ENCODE measurements around the gene SLC26A11.

The SLC26A11 gene

DNA sequence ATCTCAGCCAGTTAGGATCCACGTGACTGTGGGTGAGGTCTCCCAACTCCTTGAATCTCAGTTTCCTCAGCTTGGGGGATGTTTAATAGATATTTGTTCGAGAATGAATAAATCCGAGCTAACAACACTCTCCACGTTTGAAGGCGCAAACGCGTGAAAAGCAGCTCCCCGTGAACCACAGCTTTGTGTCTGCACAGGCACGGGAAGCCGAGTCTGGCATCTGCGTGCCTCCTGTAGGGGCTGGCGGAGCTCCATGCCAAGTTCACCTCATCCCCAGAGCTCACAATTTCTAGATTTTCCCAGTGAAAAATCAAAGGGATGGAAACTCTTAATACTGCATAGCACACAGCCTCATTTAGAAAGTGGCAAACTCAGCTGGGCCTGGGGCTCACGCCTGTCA is 14.4 kb upstream of the SLC26A11 start:
- ATAC-seq (replicated peaks) (no peak), DNase-seq (no peak)
- H3K4me1 Mint-ChIP-seq: no peaks in the 10 kb centered on the region
- H3K36me3 Mint-ChIP-seq: peaks cover 17 to 23% of the 10 kb centered on the region in 2 donors
- no peak overlapping the region for H3K27ac Mint-ChIP-seq
- no peaks in the 10 kb centered on the region for H3K27me3 Mint-ChIP-seq
- no peaks in the 10 kb centered on the region for H3K9me3 Mint-ChIP-seq
- no peak overlapping the region for H3K4me3 Mint-ChIP-seq

DNA sequence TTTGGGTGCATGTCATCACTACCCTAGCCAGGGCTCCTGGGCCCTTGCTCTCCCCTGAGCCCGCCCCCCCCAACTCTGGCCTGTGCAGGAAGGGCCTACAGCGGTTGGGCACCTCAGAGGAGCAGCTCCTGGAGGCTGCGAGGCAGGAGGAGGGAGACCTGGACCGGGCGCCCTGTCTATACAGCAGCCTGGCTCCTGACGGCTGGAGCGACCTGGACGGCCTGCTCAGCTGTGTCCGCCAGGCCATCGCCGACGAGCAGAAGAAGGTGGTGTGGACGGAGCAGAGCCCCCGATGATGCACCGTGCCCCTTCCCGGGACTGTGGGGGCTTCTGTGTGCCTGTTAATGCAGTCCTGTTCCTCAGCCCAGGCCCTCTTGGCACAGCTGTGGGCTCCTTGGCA is 12.2 kb upstream of the SLC26A11 start:
- Mint-ChIP-seq H3K27ac (no peak overlapping the region), H3K4me3 (no peak overlapping the region), H3K4me1 (peaks cover 2 to 6% of the 10 kb centered on the region in 2 donors), H3K9me3 (no peaks in the 10 kb centered on the region), H3K27me3 (no peaks in the 10 kb centered on the region), H3K36me3 (peaks cover 24 to 25% of the 10 kb centered on the region in 2 donors)
- ATAC-seq (replicated peaks): no peak
- no peak for DNase-seq

DNA sequence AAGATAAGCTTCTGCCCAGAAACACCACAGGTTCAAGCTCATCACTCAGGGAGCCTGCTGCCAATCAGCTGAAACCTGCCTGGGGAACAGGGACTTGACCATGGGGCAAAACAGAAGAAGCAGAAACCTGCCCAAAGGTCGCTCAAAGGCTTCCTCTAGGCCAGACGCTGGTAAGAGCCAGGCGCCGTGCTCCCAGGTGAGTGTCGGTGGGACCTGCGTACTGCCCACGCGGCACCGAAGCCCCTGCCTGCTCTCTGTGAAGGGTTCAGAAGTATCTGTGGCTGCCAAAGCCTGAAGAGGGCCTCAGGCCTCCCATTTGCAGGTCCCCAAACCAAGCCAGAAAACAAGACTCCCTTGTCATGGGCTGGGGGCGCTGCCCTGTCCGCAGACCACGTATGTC is 10.5 kb upstream of the SLC26A11 start:
- Mint-ChIP-seq H3K36me3 (peaks cover 31 to 32% of the 10 kb centered on the region in 2 donors), H3K27ac (peak overlapping the region; percentile 76), H3K9me3 (no peaks in the 10 kb centered on the region), H3K27me3 (no peaks in the 10 kb centered on the region), H3K4me1 (peaks cover 9 to 16% of the 10 kb centered on the region in 2 donors), H3K4me3 (no peak overlapping the region)
- ATAC-seq (replicated peaks): no peak
- DNase-seq: no peak

DNA sequence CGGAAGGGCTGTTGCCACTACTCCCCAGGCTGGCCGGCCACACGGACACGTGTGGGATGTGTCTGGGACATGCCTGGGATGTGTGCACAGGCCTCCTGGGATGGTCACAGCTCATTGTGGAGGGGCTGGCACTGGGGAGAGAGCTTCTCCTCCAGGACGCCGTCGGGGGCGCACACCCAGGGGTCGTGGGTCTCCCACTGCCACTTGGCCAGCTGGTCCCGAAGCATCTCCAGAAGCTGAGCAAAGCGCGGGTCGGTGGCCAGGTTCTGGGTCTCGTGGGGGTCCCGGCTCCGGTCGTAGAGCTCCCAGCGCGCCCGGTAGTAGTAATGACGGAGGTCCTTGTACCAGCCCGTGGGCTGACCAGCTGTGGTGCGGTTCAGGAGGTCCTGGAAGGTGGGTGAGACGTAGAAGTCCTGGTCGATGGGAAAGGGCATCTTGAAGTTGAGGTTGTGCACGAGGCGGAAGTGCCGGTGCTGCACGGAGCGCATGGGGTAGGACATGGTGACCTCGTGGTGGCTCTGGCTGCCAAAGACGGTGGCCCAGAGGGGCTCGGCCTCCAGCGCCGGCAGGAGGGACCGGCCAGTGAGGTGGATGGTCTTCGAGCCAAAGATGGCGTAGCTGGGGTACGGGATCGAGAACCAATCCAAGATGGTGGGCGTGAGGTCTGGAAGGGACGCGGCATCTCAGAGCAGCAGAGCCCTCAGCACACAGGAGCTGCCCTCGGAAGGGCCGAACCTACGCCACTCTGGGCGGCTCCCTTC is 9.7 kb upstream of the SLC26A11 start:
- H3K4me3 Mint-ChIP-seq: no peak overlapping the region
- H3K36me3 Mint-ChIP-seq: peaks cover 35 to 36% of the 10 kb centered on the region in 2 donors
- H3K9me3 Mint-ChIP-seq: no peaks in the 10 kb centered on the region
- no peaks in the 10 kb centered on the region for H3K27me3 Mint-ChIP-seq
- H3K4me1 Mint-ChIP-seq: peaks cover 9 to 16% of the 10 kb centered on the region in 2 donors
- peak overlapping the region; percentile 31 for H3K27ac Mint-ChIP-seq
- DNase-seq (no peak), ATAC-seq (replicated peaks) (no peak)

DNA sequence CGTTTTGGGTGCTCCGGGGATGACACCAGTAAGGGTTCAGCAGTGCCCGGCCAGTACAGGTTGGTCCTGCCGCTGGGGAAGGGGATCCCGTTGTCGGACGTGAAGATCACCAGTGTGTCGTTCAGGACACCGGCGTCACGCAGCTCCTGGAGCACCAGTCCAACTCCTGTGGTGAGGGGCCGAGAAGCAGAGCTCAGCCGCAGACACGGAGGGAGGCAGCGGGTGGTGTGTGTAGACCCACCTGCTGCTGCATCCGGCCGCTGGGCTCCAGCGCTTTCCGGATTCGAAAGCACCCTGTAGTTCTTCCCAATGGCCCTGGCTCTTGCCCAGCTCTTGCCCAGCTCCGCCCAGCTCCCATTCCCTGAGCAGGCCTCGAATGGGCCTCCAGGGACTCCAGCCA is 8.1 kb upstream of the SLC26A11 start:
- H3K27ac Mint-ChIP-seq: no peak overlapping the region
- no peaks in the 10 kb centered on the region for H3K27me3 Mint-ChIP-seq
- no peak overlapping the region for H3K4me3 Mint-ChIP-seq
- H3K9me3 Mint-ChIP-seq: no peaks in the 10 kb centered on the region
- peaks cover 11 to 16% of the 10 kb centered on the region in 2 donors for H3K4me1 Mint-ChIP-seq
- no peak for DNase-seq
- peaks cover 47% of the 10 kb centered on the region in 2 donors for H3K36me3 Mint-ChIP-seq
- ATAC-seq (replicated peaks): no peak

DNA sequence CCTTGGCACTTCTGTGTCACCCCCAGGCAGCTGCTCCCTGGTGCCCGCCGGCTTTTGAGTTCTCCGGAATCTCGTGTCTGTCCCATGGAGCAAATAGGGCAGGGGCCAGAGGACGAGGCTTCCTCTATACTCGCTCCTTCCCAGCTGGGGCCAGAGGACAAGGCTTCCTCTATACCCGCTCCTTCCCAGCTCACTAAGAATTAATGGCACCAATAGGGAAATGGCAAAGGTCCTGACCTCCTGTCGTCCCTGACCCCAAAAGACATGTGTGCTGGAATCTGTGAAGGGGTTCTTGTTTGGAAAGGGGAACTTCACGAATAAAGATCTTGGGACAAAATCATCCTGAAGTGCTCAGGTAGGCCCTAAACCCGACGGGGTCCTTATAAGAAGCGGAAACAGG is 7.7 kb upstream of the SLC26A11 start:
- Mint-ChIP-seq H3K36me3 (peaks cover 51% of the 10 kb centered on the region in 2 donors), H3K27me3 (no peaks in the 10 kb centered on the region), H3K4me1 (peaks cover 13 to 16% of the 10 kb centered on the region in 2 donors), H3K9me3 (no peaks in the 10 kb centered on the region), H3K4me3 (no peak overlapping the region), H3K27ac (no peak overlapping the region)
- DNase-seq (no peak), ATAC-seq (replicated peaks) (no peak)

DNA sequence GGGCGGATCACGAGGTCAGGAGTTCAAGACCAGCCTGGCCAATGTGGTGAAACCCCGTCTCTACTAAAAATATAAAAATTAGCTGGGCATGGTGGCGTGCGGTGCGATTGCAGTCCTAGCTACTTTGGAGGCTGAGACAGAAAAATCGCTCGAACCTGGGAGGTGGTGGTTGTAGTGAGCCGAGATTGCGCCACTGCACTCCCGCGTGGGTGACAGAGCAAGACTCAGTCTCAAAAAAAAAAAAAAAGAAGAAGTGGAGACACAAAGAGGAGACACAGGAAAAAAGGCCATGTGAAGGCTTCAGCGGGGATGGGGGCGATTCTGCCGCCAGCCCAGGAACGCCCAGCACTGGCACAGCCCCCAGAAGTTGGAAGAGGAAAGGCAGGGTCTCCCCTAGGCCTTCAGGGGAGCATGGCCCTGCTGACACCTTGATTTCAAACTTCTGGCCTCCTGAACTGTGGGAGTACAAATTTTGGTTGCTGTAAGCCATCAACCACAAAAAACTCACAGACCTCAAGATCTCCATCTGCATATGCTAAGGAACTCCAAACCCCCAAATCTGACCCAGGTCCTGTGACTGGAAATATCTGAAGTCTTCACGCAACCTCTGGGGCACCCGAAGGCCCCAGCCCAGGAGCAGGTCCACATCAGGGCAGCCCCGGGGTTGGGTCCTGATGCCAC is 7.1 kb upstream of the SLC26A11 start:
- ATAC-seq (replicated peaks) (peak; percentile 78 to 81), DNase-seq (no peak)
- no peaks in the 10 kb centered on the region for H3K9me3 Mint-ChIP-seq
- H3K4me1 Mint-ChIP-seq: peaks cover 16 to 17% of the 10 kb centered on the region in 2 donors
- no peaks in the 10 kb centered on the region for H3K27me3 Mint-ChIP-seq
- peak overlapping the region in 1 of 2 donors; percentile 33 for H3K4me3 Mint-ChIP-seq
- peak overlapping the region; percentile 90 for H3K27ac Mint-ChIP-seq
- peaks cover 53 to 54% of the 10 kb centered on the region in 2 donors for H3K36me3 Mint-ChIP-seq

DNA sequence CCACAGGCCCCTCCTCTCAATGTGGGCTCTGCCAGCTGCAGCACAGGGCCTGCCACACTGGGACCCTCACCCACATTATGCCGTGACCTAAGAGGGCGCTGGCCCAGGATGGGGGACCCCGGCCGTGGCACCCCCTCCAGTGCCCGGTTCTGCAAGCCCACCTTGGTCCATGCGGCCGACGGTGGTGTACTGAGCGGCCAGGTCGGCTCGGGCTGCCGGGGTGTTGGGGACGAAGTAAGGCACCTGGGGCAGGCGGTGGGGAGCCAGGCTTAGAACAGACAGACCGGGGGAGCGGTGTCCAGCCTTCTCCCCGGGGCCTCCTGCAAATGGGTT is 6.6 kb upstream of the SLC26A11 start:
- Mint-ChIP-seq H3K9me3 (no peaks in the 10 kb centered on the region), H3K27ac (no peak overlapping the region), H3K4me1 (peaks cover 16 to 22% of the 10 kb centered on the region in 2 donors), H3K27me3 (no peaks in the 10 kb centered on the region), H3K36me3 (peaks cover 53 to 54% of the 10 kb centered on the region in 2 donors), H3K4me3 (peak overlapping the region in 1 of 2 donors; percentile 33)
- no peak for DNase-seq
- no peak for ATAC-seq (replicated peaks)

DNA sequence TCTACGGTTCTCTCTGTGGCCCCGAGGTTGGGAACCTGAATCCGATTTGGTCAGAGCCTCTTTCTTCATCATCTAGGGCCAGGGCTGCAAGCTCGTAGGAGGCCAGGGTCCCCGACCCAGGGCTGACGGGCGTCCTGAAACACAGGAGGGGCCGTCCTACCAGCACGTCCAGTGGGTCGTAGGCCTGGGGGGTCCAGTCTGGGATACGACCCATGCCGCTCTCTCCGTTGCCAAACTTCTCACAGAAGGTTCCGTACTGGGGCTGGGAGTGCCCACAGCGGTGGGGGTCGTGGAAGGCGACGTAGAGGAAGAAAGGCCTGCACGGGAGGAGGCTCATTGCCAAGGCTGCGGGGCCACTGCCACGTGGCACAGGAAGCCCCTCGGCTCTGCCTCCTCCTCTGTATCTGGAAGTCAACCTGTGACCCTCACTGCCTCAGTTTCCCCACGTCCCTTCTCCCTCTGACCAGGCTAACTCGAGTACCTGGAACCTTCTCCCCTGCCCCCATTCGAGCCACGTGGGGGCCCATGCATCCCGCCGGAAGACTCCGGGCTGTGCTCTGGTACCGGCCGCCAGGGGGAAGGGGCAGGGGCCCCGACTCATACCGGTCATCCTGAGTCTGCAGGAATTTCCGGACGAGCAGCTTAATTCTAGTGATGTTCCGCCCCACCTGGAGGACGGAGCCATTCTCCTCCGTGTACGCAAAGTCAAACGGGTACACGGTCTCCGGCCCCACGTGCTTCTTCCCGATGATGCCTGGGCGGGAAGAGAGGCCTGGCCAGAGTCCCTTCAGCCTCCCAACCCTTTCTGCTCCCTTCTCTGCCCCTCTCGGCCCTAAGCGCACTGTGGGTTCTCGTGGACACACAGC is 6.0 kb upstream of the SLC26A11 start:
- Mint-ChIP-seq H3K27ac (no peak overlapping the region), H3K4me1 (peaks cover 17 to 29% of the 10 kb centered on the region in 2 donors), H3K9me3 (no peaks in the 10 kb centered on the region), H3K36me3 (peaks cover 50 to 54% of the 10 kb centered on the region in 2 donors), H3K27me3 (no peaks in the 10 kb centered on the region), H3K4me3 (no peak overlapping the region)
- ATAC-seq (replicated peaks) (no peak), DNase-seq (no peak)

DNA sequence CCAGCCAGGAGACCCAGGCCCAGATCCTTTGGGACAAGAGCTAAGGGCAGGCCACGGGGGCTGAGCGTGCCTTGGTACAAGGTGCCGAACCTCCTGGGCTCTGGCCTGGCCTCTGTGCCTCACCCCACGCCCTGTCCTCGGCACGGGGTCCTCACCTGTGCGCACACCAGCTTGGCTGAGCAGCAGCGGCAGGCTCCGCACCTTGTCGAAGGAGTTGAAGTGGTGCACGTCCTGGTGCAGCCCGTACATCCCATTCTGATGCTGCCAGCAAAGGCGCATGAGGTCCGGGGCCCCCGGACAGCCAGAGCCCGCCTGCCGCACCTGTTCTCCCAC is 5.4 kb upstream of the SLC26A11 start:
- no peaks in the 10 kb centered on the region for H3K9me3 Mint-ChIP-seq
- ATAC-seq (replicated peaks): no peak
- H3K36me3 Mint-ChIP-seq: peaks cover 46 to 56% of the 10 kb centered on the region in 2 donors
- H3K27ac Mint-ChIP-seq: no peak overlapping the region
- no peak for DNase-seq
- no peaks in the 10 kb centered on the region for H3K27me3 Mint-ChIP-seq
- peaks cover 22 to 35% of the 10 kb centered on the region in 2 donors for H3K4me1 Mint-ChIP-seq
- no peak overlapping the region for H3K4me3 Mint-ChIP-seq

DNA sequence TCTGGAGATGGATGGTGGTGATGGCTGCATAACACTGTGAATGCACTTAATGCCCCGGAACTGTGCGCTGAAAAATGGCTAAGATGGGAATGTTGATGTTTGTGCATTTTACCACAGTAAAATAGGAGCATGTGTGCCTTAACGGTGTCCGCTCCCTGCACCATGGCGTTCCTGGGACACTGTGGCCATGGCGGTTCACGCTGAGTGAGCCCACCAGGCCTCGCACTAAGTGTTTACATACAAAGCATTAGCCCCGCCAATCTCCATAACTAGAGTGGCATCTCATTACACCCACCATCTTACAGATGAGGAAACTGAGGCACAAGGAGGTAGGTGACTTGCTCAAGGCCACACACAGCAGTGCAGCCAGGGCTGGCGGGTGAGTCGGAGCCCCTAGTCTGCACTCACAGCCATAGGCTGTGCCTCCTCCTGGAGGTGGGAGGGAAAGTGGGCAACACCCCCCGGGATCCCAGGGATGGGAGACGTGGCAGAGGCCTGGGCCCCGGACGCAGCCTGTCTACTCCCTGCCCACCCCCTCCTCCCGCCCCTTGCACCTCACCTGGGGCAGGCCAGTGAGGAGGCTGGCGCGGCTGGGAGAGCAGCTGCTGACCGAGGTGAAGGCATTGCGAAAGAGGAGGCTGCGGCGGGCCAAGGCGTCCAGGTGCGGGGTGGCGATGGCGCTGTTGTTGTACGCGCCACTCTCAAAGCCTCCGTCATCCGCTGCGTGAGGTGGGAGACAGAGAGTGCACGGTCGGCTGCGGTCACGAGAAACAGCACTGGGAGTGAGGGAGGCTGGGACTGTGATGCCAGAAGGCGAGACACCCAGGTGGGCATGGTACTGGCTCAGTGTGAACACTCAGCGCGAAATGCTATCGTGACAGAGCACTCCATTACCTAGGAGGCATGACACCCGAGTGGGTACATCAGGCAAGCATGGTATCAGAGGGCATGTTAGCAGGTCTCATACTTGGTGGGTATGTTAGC is 3.5 kb upstream of the SLC26A11 start:
- no peak overlapping the region for H3K4me3 Mint-ChIP-seq
- H3K9me3 Mint-ChIP-seq: no peaks in the 10 kb centered on the region
- no peak for DNase-seq
- no peaks in the 10 kb centered on the region for H3K27me3 Mint-ChIP-seq
- peaks cover 25 to 42% of the 10 kb centered on the region in 2 donors for H3K4me1 Mint-ChIP-seq
- H3K27ac Mint-ChIP-seq: no peak overlapping the region
- ATAC-seq (replicated peaks): no peak
- H3K36me3 Mint-ChIP-seq: peaks cover 34 to 45% of the 10 kb centered on the region in 2 donors

DNA sequence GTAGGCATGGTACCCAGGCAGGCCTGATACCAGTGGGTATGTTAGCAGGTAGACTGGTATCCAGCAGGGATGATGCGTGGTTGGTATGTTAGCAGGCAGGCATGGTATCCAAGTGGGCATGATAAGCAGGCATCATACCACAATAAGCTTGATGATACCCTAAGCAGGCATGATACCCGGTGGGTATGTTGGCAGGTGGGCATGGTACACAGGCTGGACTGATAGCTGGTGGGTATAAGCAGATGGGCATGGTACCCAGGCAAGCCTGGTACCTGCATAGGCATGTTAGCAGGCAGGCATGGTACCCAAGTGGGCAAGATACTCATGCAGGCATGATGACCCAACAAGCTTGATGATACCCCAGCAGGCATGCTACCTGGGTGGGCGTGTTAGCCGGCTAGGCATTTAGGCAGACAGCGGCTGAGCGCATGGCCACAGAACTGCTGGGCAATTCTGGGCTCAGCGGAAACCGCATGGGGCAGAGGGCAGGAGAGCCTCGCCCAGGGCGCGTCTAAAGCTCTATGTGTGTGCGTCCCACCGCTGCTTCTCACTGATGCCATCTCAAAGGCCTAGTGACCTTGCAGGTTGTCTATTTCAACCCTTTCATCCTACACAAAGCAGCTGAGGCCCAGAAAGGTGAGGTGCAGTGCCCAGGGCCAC is 2.4 kb upstream of the SLC26A11 start:
- Mint-ChIP-seq H3K27me3 (no peaks in the 10 kb centered on the region), H3K4me3 (no peak overlapping the region), H3K36me3 (peaks cover 36 to 46% of the 10 kb centered on the region in 2 donors), H3K27ac (no peak overlapping the region), H3K4me1 (peaks cover 25 to 38% of the 10 kb centered on the region in 2 donors), H3K9me3 (no peaks in the 10 kb centered on the region)
- ATAC-seq (replicated peaks): no peak
- no peak for DNase-seq

DNA sequence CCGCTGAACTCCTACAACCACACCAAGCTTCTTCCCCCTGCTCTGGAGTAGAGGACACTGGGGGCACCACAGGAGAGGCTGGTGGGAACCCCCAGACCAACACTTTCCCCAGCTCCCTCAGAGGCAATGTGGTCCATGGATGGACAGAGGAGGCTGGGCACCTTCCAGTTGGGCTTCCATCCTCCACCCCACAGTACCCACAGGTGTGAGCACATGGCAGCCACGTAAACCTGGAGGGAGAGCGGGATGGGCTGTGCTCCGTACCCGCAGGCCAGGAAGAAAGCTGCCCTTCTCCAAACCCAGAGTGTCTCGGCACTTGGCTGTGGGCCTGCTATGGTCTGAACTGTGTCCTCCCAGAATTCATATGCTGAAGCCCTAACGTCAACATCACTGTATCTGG is 1.8 kb upstream of the SLC26A11 start:
- ATAC-seq (replicated peaks) (no peak), DNase-seq (no peak)
- H3K4me1 Mint-ChIP-seq: peaks cover 23 to 33% of the 10 kb centered on the region in 2 donors
- H3K27ac Mint-ChIP-seq: no peak overlapping the region
- no peaks in the 10 kb centered on the region for H3K9me3 Mint-ChIP-seq
- peak overlapping the region; percentile 96 to 99 for H3K4me3 Mint-ChIP-seq
- peaks cover 39 to 42% of the 10 kb centered on the region in 2 donors for H3K36me3 Mint-ChIP-seq
- no peaks in the 10 kb centered on the region for H3K27me3 Mint-ChIP-seq
